Loucy (cell line): ENCODE data around the gene MCF2L.

Source experiments
- H2AFZ ChIP-seq: fragments of 200-600 bp; sonication (generic); 2 replicates; pipeline ENCODE4 v1.6.0; 2016; ENCODE audit warnings: antibody characterized with exemption, mild to moderate bottlenecking, low read length, moderate library complexity
- H3F3A ChIP-seq: fragments of 200-600 bp; 2 replicates; pipeline ENCODE4 v1.6.0; 2016; ENCODE audit warnings: antibody characterized with exemption, low read depth, mild to moderate bottlenecking
- H3K27me3 ChIP-seq: fragments of 200-600 bp; sonication (generic); 2 replicates; pipeline ENCODE4 v1.6.1; 2014; ENCODE audit warnings: low read length, mild to moderate bottlenecking; ENCODE audit not compliant: insufficient read depth, poor library complexity, severe bottlenecking
- H3K36me3 ChIP-seq: fragments of 200-600 bp; sonication (generic); 2 replicates; pipeline ENCODE4 v1.6.1; 2016; ENCODE audit warnings: low read length; ENCODE audit not compliant: insufficient read depth
- H3K4me1 ChIP-seq: fragments of 200-600 bp; sonication (generic); 2 replicates; pipeline ENCODE4 v1.5.1; 2014; ENCODE audit warnings: low read length, mild to moderate bottlenecking; ENCODE audit not compliant: insufficient read depth, poor library complexity, severe bottlenecking
- H3K4me2 ChIP-seq: fragments of 200-600 bp; sonication (generic); 2 replicates; pipeline ENCODE4 v1.6.0; 2014; ENCODE audit warnings: antibody characterized with exemption, low read length, low read depth, mild to moderate bottlenecking; ENCODE audit not compliant: poor library complexity, severe bottlenecking
- H3K4me3 ChIP-seq: fragments of 200-600 bp; sonication (generic); 2 replicates; pipeline ENCODE4 v1.5.1; 2014; ENCODE audit warnings: low read length, mild to moderate bottlenecking, mixed read lengths; ENCODE audit not compliant: poor library complexity, severe bottlenecking
- H3K79me2 ChIP-seq: fragments of 200-600 bp; sonication (generic); 2 replicates; pipeline ENCODE4 v1.6.1; 2014; ENCODE audit warnings: low read length; ENCODE audit not compliant: insufficient read depth
- H3K9ac ChIP-seq: fragments of 200-600 bp; sonication (generic); 2 replicates; pipeline ENCODE4 v1.6.0; 2014; ENCODE audit warnings: mild to moderate bottlenecking, low read depth, low read length, moderate library complexity; ENCODE audit not compliant: poor library complexity, severe bottlenecking
- H3K9me2 ChIP-seq: fragments of 200-600 bp; sonication (generic); replicated peaks from 2 replicates; pipeline ENCODE4 v1.6.1; 2016; ENCODE audit warnings: low read depth, low read length, mixed read lengths
- H3K9me3 ChIP-seq: fragments of 200-600 bp; sonication (generic); 2 replicates; pipeline ENCODE4 v1.6.1; 2014; ENCODE audit warnings: mild to moderate bottlenecking, antibody characterized with exemption, low read length, low read depth; ENCODE audit not compliant: insufficient read depth
- H4K20me1 ChIP-seq: fragments of 200-600 bp; sonication (generic); 2 replicates; pipeline ENCODE4 v1.6.0; 2014; ENCODE audit warnings: antibody characterized with exemption, low read length, mild to moderate bottlenecking; ENCODE audit not compliant: insufficient read depth, poor library complexity, severe bottlenecking
- EZH2phosphoT487 ChIP-seq: fragments of 200-600 bp; IDR thresholded peaks from 2 replicates; pipeline ENCODE4 v1.6.1; 2018; ENCODE audit warnings: antibody characterized with exemption, mild to moderate bottlenecking, moderate library complexity, borderline replicate concordance
- TF ChIP-seq, protein P1 (sequence below): fragments of 200-600 bp; sonication (generic); conservative IDR thresholded peaks from 2 replicates; pipeline ENCODE4 v1.5.1; 2014; ENCODE audit warnings: mild to moderate bottlenecking, antibody characterized with exemption, low read length

The MCF2L gene, protein sequence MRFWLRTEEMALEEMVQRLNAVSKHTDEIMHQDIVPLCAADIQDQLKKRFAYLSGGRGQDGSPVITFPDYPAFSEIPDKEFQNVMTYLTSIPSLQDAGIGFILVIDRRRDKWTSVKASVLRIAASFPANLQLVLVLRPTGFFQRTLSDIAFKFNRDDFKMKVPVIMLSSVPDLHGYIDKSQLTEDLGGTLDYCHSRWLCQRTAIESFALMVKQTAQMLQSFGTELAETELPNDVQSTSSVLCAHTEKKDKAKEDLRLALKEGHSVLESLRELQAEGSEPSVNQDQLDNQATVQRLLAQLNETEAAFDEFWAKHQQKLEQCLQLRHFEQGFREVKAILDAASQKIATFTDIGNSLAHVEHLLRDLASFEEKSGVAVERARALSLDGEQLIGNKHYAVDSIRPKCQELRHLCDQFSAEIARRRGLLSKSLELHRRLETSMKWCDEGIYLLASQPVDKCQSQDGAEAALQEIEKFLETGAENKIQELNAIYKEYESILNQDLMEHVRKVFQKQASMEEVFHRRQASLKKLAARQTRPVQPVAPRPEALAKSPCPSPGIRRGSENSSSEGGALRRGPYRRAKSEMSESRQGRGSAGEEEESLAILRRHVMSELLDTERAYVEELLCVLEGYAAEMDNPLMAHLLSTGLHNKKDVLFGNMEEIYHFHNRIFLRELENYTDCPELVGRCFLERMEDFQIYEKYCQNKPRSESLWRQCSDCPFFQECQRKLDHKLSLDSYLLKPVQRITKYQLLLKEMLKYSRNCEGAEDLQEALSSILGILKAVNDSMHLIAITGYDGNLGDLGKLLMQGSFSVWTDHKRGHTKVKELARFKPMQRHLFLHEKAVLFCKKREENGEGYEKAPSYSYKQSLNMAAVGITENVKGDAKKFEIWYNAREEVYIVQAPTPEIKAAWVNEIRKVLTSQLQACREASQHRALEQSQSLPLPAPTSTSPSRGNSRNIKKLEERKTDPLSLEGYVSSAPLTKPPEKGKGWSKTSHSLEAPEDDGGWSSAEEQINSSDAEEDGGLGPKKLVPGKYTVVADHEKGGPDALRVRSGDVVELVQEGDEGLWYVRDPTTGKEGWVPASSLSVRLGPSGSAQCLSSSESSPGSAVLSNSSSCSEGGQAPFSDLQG

DNA sequence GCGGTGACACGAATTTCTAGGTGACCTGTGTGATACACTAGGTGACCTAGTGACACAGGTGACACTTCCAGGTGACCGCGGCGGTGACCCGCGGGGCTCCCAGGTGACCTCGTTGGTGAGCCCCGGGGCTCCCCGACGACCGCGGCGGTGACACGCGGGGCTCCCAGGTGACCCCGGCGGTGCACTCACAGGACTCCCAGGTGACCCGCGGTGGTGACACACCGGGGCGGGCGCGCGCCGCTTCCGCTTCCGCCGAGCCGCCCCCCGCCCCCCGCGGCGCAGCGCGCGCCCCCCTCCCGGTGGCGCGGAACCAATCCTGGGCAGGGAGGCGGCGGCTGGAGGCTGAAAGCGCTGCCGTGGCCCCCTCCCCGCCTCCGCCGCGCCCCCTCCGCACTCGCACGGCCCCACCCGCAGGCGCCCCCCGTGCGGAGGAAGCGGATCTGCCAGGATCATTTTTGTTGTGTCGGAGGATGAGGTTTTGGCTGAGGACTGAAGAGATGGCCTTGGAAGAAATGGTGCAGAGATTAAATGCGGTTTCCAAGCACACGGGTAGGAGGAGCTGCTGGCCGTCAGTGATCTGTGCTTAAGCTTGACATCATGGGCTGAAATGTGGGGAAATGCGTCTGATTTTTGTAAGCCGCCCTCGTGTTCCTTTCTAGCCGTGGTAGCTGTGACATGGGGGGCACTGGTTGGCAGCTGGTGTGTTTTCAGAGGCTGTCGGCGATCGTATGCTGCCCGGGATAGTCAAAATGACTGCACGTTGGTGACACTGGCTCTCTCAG, at the start of gene MCF2L:
TSS of gene MCF2L (plus strand) at position 305 of the 782 bp plus-strand sequence. CDS start at position 471, 166 bp downstream.
- no peaks in the 10 kb centered on the region for H3K9me2 ChIP-seq
- peak within 1 kb of the TSS; percentile 71 for H3K4me3 ChIP-seq
- H3F3A ChIP-seq, result no peaks in the 10 kb centered on the region
- peaks cover 8% of the 10 kb centered on the region for H3K27me3 ChIP-seq
- peak within 1 kb of the TSS; percentile 58 for H2AFZ ChIP-seq
- H3K4me2 ChIP-seq, result peak within 1 kb of the TSS; percentile 56
- TF ChIP-seq, protein P1, sequence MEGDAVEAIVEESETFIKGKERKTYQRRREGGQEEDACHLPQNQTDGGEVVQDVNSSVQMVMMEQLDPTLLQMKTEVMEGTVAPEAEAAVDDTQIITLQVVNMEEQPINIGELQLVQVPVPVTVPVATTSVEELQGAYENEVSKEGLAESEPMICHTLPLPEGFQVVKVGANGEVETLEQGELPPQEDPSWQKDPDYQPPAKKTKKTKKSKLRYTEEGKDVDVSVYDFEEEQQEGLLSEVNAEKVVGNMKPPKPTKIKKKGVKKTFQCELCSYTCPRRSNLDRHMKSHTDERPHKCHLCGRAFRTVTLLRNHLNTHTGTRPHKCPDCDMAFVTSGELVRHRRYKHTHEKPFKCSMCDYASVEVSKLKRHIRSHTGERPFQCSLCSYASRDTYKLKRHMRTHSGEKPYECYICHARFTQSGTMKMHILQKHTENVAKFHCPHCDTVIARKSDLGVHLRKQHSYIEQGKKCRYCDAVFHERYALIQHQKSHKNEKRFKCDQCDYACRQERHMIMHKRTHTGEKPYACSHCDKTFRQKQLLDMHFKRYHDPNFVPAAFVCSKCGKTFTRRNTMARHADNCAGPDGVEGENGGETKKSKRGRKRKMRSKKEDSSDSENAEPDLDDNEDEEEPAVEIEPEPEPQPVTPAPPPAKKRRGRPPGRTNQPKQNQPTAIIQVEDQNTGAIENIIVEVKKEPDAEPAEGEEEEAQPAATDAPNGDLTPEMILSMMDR, result 0 out of 2 replicates have a peak, but pooled peaks have one; percentile 30
- TF ChIP-seq EZH2phosphoT487, result no peak
- H3K4me1 ChIP-seq, result peaks cover 17% of the 10 kb centered on the region
- H4K20me1 ChIP-seq, result no peaks in the 10 kb centered on the region
- H3K9ac ChIP-seq, result peak within 1 kb of the TSS; percentile 32
- no peaks in the 10 kb centered on the region; the same call in 1 of the 2 replicates for H3K9me3 ChIP-seq
- H3K36me3 ChIP-seq, result no peaks in the 10 kb centered on the region
- H3K79me2 ChIP-seq, result no peaks in the 10 kb centered on the region

DNA sequence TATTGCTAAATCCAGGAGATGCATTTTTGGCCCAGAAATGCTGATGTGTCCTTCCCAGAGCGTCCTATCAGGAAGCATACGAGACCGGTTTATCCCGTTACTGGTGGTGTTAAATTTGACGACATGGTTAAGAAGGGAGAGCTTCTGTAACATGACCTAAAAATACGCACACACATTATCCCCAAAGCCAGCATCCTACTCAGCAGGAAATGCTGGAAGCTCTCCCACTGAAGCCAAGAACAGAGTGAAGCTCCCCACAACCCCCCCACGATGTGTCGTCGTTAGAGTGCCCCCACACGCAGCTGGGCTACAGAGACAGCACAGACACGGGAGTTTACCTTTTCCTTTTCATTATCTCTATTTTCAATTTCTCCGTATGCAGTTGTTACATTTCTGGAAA, 45.1 kb upstream of the MCF2L start:
- no peaks in the 10 kb centered on the region for H3K9me2 ChIP-seq
- H4K20me1 ChIP-seq, result no peaks in the 10 kb centered on the region
- no peaks in the 10 kb centered on the region for H3K36me3 ChIP-seq
- TF ChIP-seq, protein P1, result no peak
- TF ChIP-seq EZH2phosphoT487, result no peak
- no peaks in the 10 kb centered on the region for H3K9me3 ChIP-seq
- H3K4me1 ChIP-seq, result no peaks in the 10 kb centered on the region
- no peak overlapping the region for H3K4me2 ChIP-seq
- H3K27me3 ChIP-seq, result no peaks in the 10 kb centered on the region
- no peaks in the 10 kb centered on the region for H3F3A ChIP-seq
- H3K9ac ChIP-seq, result no peak overlapping the region
- no peak overlapping the region for H2AFZ ChIP-seq
- no peak overlapping the region for H3K4me3 ChIP-seq
- no peaks in the 10 kb centered on the region for H3K79me2 ChIP-seq

DNA sequence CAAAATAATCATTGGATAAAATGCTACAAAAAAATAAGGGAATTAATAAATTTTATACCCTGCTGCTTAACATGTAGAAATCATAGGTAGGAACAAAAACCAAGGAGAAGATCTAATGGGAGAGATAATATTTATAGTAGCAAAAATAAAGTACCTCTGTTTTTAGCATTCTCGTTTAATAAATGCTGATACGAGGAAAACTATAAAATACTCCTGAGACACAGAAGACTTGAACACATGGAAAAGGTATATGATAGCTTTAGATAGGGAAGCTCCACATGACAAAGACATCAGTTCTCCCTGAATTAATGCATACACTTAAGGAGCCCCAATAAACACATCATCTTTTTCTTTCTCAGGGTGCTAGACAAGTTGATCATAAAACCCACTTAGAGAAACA, 44.6 kb upstream of the MCF2L start:
- Histone ChIP-seq H3K27me3 (no peaks in the 10 kb centered on the region), H3K4me1 (no peaks in the 10 kb centered on the region), H3K9me3 (no peaks in the 10 kb centered on the region), H4K20me1 (no peaks in the 10 kb centered on the region), H3K9me2 (no peaks in the 10 kb centered on the region), H2AFZ (no peak overlapping the region), H3K79me2 (no peaks in the 10 kb centered on the region), H3F3A (no peaks in the 10 kb centered on the region), H3K36me3 (no peaks in the 10 kb centered on the region), H3K4me2 (no peak overlapping the region), H3K9ac (no peak overlapping the region), H3K4me3 (no peak overlapping the region)
- TF ChIP-seq EZH2phosphoT487, result no peak
- TF ChIP-seq, protein P1, result no peak
